A549 treated with dexamethasone at 1 μM for 4 hours (cell line): ENCODE data around the gene FIBIN. TPM values are rescaled to one million over a fixed set of nuclear protein-coding genes. Genes with fewer than 3 reads are reported as not detected.

ENCODE experiments used
- total RNA-seq: library from RNA; stranded (reverse); fragments of 200-300 nt; extraction: Qiagen RNA extraction; gene quantifications from 5 replicates; pipeline ENCODE4 v1.2.3, GENCODE V29; 2022

FIBIN gene
- not detected in 5 replicates for total RNA-seq

DNA sequence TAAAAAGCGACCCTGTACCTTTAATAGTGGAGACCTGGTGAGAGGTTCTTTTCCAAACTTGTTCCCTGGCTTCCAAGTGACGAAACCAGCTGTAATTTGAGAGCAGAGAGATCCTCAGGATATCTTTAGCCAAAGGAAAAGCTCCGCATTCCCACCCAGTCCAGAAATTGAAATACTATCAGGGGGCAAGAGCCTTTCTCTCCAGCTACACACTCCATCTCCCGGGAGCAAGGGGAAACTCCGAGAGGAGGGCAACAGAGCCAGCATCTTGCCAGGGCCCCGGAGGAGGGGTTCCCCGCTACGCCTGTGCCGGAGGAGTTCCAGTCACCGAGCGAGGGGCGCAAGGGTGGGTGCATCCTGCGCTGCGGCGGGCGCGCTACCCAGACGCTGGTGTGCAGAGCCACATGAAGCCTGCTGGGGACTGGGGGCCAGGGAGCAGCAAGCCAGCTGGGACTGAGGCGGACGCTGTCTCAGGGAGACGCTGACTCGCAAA, at the start of gene FIBIN:
TSS of gene FIBIN (plus strand) at position 148 of the 493 bp plus-strand sequence. CDS start 415 bp downstream, outside the sequence.

DNA sequence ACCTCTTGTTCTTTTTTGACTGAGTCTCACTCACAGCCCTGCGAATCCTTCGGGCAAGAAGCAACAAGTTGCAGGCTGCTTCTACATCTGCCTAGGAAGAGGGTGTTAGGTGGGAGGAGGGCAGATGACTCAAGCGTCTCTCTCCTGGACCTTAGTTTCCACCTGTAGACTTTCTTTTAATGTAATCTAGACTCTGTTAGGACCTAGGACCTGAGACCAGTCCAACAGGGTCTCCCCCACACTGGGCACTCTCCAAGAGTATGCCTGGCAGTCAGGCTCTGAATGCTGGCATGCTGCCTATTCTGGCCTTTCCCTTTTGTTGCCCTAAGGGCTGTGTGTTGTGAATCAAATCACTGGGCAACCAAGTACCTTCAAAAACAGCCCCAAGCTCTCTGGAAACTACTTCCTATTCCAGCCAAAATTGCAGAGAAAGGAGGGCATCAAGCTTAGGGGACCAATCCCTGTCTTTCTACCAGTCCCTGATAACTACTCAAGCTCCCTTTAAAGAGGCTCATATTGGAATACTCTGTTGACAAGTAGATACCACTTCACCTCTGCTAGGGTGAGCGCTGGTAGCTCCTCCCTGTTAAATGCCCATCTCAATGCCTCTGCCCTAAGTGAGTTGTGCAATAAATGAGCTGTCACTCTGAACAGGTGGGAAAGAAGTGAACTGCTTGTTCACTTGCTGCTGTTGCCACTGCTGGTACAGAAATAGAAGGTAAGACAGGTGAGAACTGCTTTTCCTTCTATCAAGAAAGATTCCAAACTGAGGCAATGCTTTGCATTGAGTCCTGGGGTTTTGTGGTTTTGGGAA, 46.6 kb downstream of the FIBIN start, which contains the start of gene BBOX1:
TSS of gene BBOX1 (plus strand) at position 514 of the 814 bp plus-strand sequence. CDS start 14,616 bp downstream, outside the sequence.

Other genes with a start within 250 kb of the FIBIN start
- not detected in 5 replicates for gene BBOX1, start 46.7 kb downstream of the FIBIN start, total RNA-seq